Activated naive CD4-positive, alpha-beta T cell treated with anti-CD3 and anti-CD28 coated beads, Interleukin-2, amount 50 U/mL, for 24 hours (primary cell): ENCODE measurements around the gene PSENEN.

Source experiments
- H3K27ac Mint-ChIP-seq: one replicate; pipeline ENCODE4 v1.8.0; 2021; ENCODE audit warnings: mild to moderate bottlenecking, mixed read lengths
- H3K27me3 Mint-ChIP-seq: one replicate; pipeline ENCODE4 v1.8.0; 2021; ENCODE audit warnings: mixed read lengths
- H3K36me3 Mint-ChIP-seq: one replicate; pipeline ENCODE4 v1.8.0; 2021; ENCODE audit warnings: mixed read lengths
- H3K4me1 Mint-ChIP-seq: one replicate; pipeline ENCODE4 v1.8.0; 2021; ENCODE audit warnings: mixed read lengths
- H3K4me3 Mint-ChIP-seq: one replicate; pipeline ENCODE4 v1.8.0; 2021; ENCODE audit warnings: mild to moderate bottlenecking, mixed read lengths
- H3K9me3 Mint-ChIP-seq: one replicate; pipeline ENCODE4 v1.8.0; 2021; ENCODE audit warnings: mixed read lengths

PSENEN gene

GRCh38 chr19:35782589-35782988, 37.1 kb downstream of the PSENEN start:
- Mint-ChIP-seq H3K27me3 (no peaks in the 10 kb centered on the region), H3K4me3 (no peak overlapping the region), H3K27ac (no peak overlapping the region), H3K4me1 (no peaks in the 10 kb centered on the region), H3K9me3 (no peaks in the 10 kb centered on the region), H3K36me3 (peaks cover 2% of the 10 kb centered on the region)

- no peaks in the 10 kb centered on the region for H3K9me3 Mint-ChIP-seq
- H3K4me1 Mint-ChIP-seq: no peaks in the 10 kb centered on the region
- no peak overlapping the region for H3K27ac Mint-ChIP-seq
- H3K36me3 Mint-ChIP-seq: peaks cover 2% of the 10 kb centered on the region
- H3K27me3 Mint-ChIP-seq: no peaks in the 10 kb centered on the region
- H3K4me3 Mint-ChIP-seq: no peak overlapping the region
Observed at GRCh38 chr19:35783469-35784434, 38.3 kb downstream of the PSENEN start.

- no peak overlapping the region for H3K4me3 Mint-ChIP-seq
- no peaks in the 10 kb centered on the region for H3K4me1 Mint-ChIP-seq
- H3K9me3 Mint-ChIP-seq: no peaks in the 10 kb centered on the region
- no peak overlapping the region for H3K27ac Mint-ChIP-seq
- peaks cover 2% of the 10 kb centered on the region for H3K36me3 Mint-ChIP-seq
- no peaks in the 10 kb centered on the region for H3K27me3 Mint-ChIP-seq
Observed at GRCh38 chr19:35784503-35785338, 39.3 kb downstream of the PSENEN start.

- Mint-ChIP-seq H3K4me1 (no peaks in the 10 kb centered on the region), H3K4me3 (no peak overlapping the region), H3K9me3 (no peaks in the 10 kb centered on the region), H3K27ac (no peak overlapping the region), H3K27me3 (no peaks in the 10 kb centered on the region), H3K36me3 (peaks cover 2% of the 10 kb centered on the region)
Observed at GRCh38 chr19:35785339-35785627, 39.8 kb downstream of the PSENEN start.

- Mint-ChIP-seq H3K4me1 (no peaks in the 10 kb centered on the region), H3K27me3 (no peaks in the 10 kb centered on the region), H3K36me3 (peaks cover 2% of the 10 kb centered on the region), H3K27ac (no peak overlapping the region), H3K9me3 (no peaks in the 10 kb centered on the region), H3K4me3 (no peak overlapping the region)
Observed at GRCh38 chr19:35786299-35787160, 41.1 kb downstream of the PSENEN start.

- H3K4me3 Mint-ChIP-seq: no peak overlapping the region
- no peaks in the 10 kb centered on the region for H3K27me3 Mint-ChIP-seq
- H3K36me3 Mint-ChIP-seq: peaks cover 2% of the 10 kb centered on the region
- H3K4me1 Mint-ChIP-seq: no peaks in the 10 kb centered on the region
- no peaks in the 10 kb centered on the region for H3K9me3 Mint-ChIP-seq
- no peak overlapping the region for H3K27ac Mint-ChIP-seq
Observed at GRCh38 chr19:35787227-35787799, 41.9 kb downstream of the PSENEN start.

GRCh38 chr19:35788205-35788960, 42.9 kb downstream of the PSENEN start:
- H3K4me3 Mint-ChIP-seq: no peak overlapping the region
- H3K9me3 Mint-ChIP-seq: no peaks in the 10 kb centered on the region
- H3K36me3 Mint-ChIP-seq: no peaks in the 10 kb centered on the region
- no peaks in the 10 kb centered on the region for H3K27me3 Mint-ChIP-seq
- H3K27ac Mint-ChIP-seq: no peak overlapping the region
- H3K4me1 Mint-ChIP-seq: no peaks in the 10 kb centered on the region

GRCh38 chr19:35789195-35789977, 43.9 kb downstream of the PSENEN start:
- H3K4me3 Mint-ChIP-seq: no peak overlapping the region
- H3K9me3 Mint-ChIP-seq: no peaks in the 10 kb centered on the region
- no peaks in the 10 kb centered on the region for H3K27me3 Mint-ChIP-seq
- H3K4me1 Mint-ChIP-seq: no peaks in the 10 kb centered on the region
- H3K27ac Mint-ChIP-seq: no peak overlapping the region
- no peaks in the 10 kb centered on the region for H3K36me3 Mint-ChIP-seq

GRCh38 chr19:35789978-35790944, 44.8 kb downstream of the PSENEN start:
- no peak overlapping the region for H3K4me3 Mint-ChIP-seq
- no peaks in the 10 kb centered on the region for H3K9me3 Mint-ChIP-seq
- no peaks in the 10 kb centered on the region for H3K27me3 Mint-ChIP-seq
- no peak overlapping the region for H3K27ac Mint-ChIP-seq
- H3K4me1 Mint-ChIP-seq: no peaks in the 10 kb centered on the region
- no peaks in the 10 kb centered on the region for H3K36me3 Mint-ChIP-seq

GRCh38 chr19:35790981-35791813, 45.7 kb downstream of the PSENEN start:
- H3K27ac Mint-ChIP-seq: no peak overlapping the region
- no peaks in the 10 kb centered on the region for H3K4me1 Mint-ChIP-seq
- H3K4me3 Mint-ChIP-seq: no peak overlapping the region
- no peaks in the 10 kb centered on the region for H3K9me3 Mint-ChIP-seq
- H3K27me3 Mint-ChIP-seq: no peaks in the 10 kb centered on the region
- H3K36me3 Mint-ChIP-seq: no peaks in the 10 kb centered on the region

GRCh38 chr19:35791814-35792279, 46.4 kb downstream of the PSENEN start:
- Mint-ChIP-seq H3K9me3 (no peaks in the 10 kb centered on the region), H3K4me3 (no peak overlapping the region), H3K27me3 (peaks cover 5% of the 10 kb centered on the region), H3K36me3 (no peaks in the 10 kb centered on the region), H3K4me1 (no peaks in the 10 kb centered on the region), H3K27ac (no peak overlapping the region)

- no peak overlapping the region for H3K27ac Mint-ChIP-seq
- no peaks in the 10 kb centered on the region for H3K9me3 Mint-ChIP-seq
- H3K36me3 Mint-ChIP-seq: no peaks in the 10 kb centered on the region
- no peaks in the 10 kb centered on the region for H3K4me1 Mint-ChIP-seq
- no peak overlapping the region for H3K4me3 Mint-ChIP-seq
- peaks cover 9% of the 10 kb centered on the region for H3K27me3 Mint-ChIP-seq
Observed at GRCh38 chr19:35792312-35792711, 46.9 kb downstream of the PSENEN start.
